Lower lobe of right lung (tissue), 2 donors: ENCODE data around the gene TTLL7. TPM values are rescaled to one million over a fixed set of nuclear protein-coding genes. Genes with fewer than 3 reads are reported as not detected.

Experiments used
- ATAC-seq, 2 donors: fragments of 200-7000 bp; cut with Tn5 transposase; one replicate each; pipeline ENCODE4 v1.9.1; 2020 to 2022; ENCODE audit warnings: mild to moderate bottlenecking in 2 of 2, moderate library complexity in 2 of 2
- DNase-seq: peaks from one replicate; pipeline ENCODE4 v3.0.0-alpha.2; 2020
- H3K27ac ChIP-seq: fragments of 200-600 bp; one replicate; pipeline ENCODE4 v1.8.0; 2022
- H3K27me3 ChIP-seq: fragments of 200-600 bp; one replicate; pipeline ENCODE4 v1.8.0; 2022; ENCODE audit warnings: low read depth
- H3K36me3 ChIP-seq: fragments of 200-600 bp; one replicate; pipeline ENCODE4 v1.8.0; 2022; ENCODE audit warnings: mild to moderate bottlenecking
- H3K4me1 ChIP-seq: fragments of 200-600 bp; one replicate; pipeline ENCODE4 v1.8.0; 2022
- H3K4me3 ChIP-seq: fragments of 200-600 bp; one replicate; pipeline ENCODE4 v1.8.0; 2022; ENCODE audit warnings: mild to moderate bottlenecking
- H3K9me3 ChIP-seq: fragments of 200-600 bp; one replicate; pipeline ENCODE4 v1.8.0; 2022
- intact Hi-C: fragments of 100-400 bp; cut with DNase I; formaldehyde crosslinking; loops from one replicate; pipeline ENCODE4 v1.11.0; 2022
- total RNA-seq: library from RNA; stranded (reverse); fragmentation: NEBNext Ultra II Directional; extraction: Animal tissue kit (Norgen Biotek cat#: 25700); gene quantifications from one replicate; pipeline ENCODE4 v1.2.1, GENCODE V29; 2021
- TF ChIP-seq, protein P1 (sequence below): fragments of 200-600 bp; IDR thresholded peaks from one replicate; pipeline ENCODE4 v1.8.0; 2022; ENCODE audit warnings: antibody characterized with exemption, mild to moderate bottlenecking
- donor health status: DM: no; HTN: yes; CAD: no; lungs with severe emphysema.

TTLL7 gene
- total RNA-seq, 1 donor from 2014 or later, result 20.3 TPM

DNA sequence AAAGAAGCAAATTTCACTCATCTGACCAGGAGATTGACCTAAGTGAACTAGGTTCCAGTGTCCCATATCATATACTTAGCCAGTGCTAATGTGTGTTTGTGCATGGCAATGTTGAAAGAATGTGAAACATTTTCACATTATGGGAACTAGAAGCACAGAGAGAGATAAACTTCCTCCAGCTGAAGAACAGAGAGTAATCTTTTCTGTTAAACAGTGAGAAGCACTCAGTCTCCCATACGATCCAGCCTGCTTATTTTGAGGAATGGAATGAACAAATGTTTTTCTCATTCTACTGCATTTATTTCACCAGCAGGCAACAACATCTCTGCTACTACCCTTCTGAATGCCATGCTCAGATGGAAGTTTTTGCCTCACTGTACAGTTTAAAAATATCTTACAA, 170.5 kb downstream of the TTLL7 start:
- Histone ChIP-seq H3K9me3 (no peaks in the 10 kb centered on the region), H3K27me3 (no peaks in the 10 kb centered on the region), H3K36me3 (no peaks in the 10 kb centered on the region), H3K27ac (no peak overlapping the region), H3K4me1 (no peaks in the 10 kb centered on the region), H3K4me3 (no peak overlapping the region)
- TF ChIP-seq, protein P1, sequence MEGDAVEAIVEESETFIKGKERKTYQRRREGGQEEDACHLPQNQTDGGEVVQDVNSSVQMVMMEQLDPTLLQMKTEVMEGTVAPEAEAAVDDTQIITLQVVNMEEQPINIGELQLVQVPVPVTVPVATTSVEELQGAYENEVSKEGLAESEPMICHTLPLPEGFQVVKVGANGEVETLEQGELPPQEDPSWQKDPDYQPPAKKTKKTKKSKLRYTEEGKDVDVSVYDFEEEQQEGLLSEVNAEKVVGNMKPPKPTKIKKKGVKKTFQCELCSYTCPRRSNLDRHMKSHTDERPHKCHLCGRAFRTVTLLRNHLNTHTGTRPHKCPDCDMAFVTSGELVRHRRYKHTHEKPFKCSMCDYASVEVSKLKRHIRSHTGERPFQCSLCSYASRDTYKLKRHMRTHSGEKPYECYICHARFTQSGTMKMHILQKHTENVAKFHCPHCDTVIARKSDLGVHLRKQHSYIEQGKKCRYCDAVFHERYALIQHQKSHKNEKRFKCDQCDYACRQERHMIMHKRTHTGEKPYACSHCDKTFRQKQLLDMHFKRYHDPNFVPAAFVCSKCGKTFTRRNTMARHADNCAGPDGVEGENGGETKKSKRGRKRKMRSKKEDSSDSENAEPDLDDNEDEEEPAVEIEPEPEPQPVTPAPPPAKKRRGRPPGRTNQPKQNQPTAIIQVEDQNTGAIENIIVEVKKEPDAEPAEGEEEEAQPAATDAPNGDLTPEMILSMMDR, result no peak
- no peak for ATAC-seq
- intact Hi-C loops, result no loop called here
- no peak for DNase-seq

DNA sequence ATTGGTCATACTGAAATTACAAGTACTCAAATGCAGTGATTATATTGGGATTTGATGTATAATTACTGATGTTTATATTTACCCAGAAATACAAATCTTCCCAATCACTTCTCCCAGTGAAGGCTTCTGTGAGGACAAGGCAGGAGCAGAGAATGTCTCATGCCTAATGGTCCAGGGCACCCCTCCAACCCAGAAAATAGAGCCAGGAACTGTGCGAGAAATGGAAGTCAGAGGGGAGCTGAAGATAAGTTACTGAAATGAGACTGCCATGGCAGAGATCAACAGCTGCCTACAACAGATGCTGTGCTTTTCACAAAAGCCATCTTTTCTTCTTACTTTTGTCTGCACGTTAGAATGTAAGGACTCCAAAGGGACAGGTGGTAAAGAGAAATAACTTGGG, 171.2 kb downstream of the TTLL7 start:
- Histone ChIP-seq H3K27ac (no peak overlapping the region), H3K4me3 (no peak overlapping the region), H3K36me3 (no peaks in the 10 kb centered on the region), H3K4me1 (no peaks in the 10 kb centered on the region), H3K27me3 (no peaks in the 10 kb centered on the region), H3K9me3 (no peaks in the 10 kb centered on the region)
- DNase-seq (no peak), ATAC-seq (no peak)
- intact Hi-C loops, result no loop called here
- TF ChIP-seq, protein P1, result no peak

DNA sequence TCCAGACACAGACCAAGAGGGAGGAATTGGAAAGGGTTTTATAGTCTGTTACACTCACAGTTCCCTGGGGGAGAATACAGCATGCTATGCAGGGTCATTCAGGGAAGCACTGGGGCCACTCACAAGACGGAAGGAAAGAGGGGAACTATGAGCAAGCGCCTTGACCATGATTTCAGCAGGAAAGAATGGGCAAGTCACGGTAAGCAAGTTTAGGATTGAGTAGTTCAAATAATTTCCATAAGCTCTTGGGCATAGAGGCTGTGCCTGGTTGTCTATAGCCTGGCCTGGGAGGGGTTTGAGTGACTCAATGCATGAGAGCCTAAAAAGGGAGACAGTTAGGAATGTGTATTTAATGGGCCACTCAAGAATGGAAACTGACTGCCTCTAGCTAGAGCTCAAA, 176.7 kb downstream of the TTLL7 start:
- Histone ChIP-seq H3K27ac (no peak overlapping the region), H3K4me1 (no peaks in the 10 kb centered on the region), H3K9me3 (peaks cover 4% of the 10 kb centered on the region), H3K4me3 (no peak overlapping the region), H3K27me3 (no peaks in the 10 kb centered on the region), H3K36me3 (no peaks in the 10 kb centered on the region)
- intact Hi-C loops, result no loop called here
- DNase-seq (no peak), ATAC-seq (no peak)
- TF ChIP-seq, protein P1, result no peak

DNA sequence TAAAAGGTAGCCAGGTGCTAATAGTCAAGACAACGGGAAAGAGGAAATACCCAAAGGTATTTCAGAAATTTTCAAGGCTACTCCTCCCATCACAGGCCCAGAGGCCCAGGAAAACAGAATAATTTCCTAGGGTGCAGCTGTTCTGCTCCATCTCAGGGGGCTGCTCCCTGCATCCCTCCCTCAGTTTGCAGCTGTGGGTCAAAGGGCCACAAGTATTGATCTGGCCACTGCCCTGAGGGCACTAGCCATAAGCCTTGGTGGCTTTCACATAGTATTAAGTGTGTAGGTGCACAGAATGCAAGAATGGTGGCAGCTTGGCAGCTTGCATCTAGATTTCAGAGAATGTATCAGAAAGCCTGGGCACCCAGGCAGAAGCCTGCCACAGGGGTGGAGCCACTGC, 179.5 kb downstream of the TTLL7 start:
- TF ChIP-seq, protein P1, result no peak
- peak in 1 of 2 donors; percentile 9 for ATAC-seq
- no peaks in the 10 kb centered on the region for H3K36me3 ChIP-seq
- DNase-seq, result no peak
- intact Hi-C loops, result no loop called here
- no peak overlapping the region for H3K4me3 ChIP-seq
- peaks cover 4% of the 10 kb centered on the region for H3K9me3 ChIP-seq
- H3K27me3 ChIP-seq, result no peaks in the 10 kb centered on the region
- H3K27ac ChIP-seq, result no peak overlapping the region
- no peaks in the 10 kb centered on the region for H3K4me1 ChIP-seq

DNA sequence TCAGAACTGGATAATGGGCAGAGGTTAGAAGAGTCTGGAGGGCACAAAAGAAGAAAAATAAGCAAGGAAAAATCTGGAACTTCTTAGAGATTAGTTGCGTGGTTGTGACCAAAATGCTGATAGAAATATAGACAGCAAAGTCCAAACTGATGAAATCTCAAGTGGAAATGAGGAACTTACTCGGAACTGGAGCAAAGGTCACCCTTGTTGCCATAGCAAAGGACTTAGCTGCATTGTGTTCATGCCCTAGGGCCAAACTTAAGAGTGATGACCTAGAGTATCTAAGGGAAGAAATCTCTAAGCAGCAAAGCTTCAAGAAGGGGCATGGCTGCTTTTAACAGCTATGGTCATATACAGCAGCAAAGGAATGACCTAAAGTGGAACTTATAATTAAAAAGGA, 180.0 kb downstream of the TTLL7 start:
- Histone ChIP-seq H3K4me1 (no peaks in the 10 kb centered on the region), H3K36me3 (no peaks in the 10 kb centered on the region), H3K27me3 (no peaks in the 10 kb centered on the region), H3K27ac (peak overlapping the region; percentile 33), H3K4me3 (no peak overlapping the region), H3K9me3 (peaks cover 4% of the 10 kb centered on the region)
- no peak for DNase-seq
- TF ChIP-seq, protein P1, result no peak
- intact Hi-C loops, result no loop called here
- ATAC-seq, result peak; percentile 31 to 83

DNA sequence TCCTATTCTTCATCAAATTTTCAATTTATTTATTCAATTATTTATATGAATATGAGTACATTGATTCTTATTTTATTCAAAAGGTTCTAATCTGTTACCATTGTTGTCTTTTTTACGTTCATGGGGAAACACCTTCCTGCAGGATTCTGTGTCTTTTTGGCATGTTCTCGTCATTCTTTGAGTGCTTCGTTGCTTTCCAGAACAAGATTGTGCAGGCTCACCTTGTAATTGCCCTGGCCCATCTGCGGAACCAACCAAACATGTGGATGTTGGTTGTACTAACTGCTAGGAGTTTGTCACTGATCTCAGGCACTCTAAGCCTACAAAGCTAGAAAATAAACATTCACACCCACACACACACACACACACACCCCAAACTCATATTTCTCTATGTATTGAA, 182.1 kb downstream of the TTLL7 start:
- TF ChIP-seq, protein P1, result no peak
- H3K36me3 ChIP-seq, result no peaks in the 10 kb centered on the region
- H3K27me3 ChIP-seq, result no peaks in the 10 kb centered on the region
- peaks cover 4% of the 10 kb centered on the region for H3K9me3 ChIP-seq
- no peaks in the 10 kb centered on the region for H3K4me1 ChIP-seq
- DNase-seq (no peak), ATAC-seq (no peak)
- no peak overlapping the region for H3K4me3 ChIP-seq
- no peak overlapping the region for H3K27ac ChIP-seq
- intact Hi-C loops, result no loop called here
